ENCODE measurements around the gene TWF2.

DNA sequence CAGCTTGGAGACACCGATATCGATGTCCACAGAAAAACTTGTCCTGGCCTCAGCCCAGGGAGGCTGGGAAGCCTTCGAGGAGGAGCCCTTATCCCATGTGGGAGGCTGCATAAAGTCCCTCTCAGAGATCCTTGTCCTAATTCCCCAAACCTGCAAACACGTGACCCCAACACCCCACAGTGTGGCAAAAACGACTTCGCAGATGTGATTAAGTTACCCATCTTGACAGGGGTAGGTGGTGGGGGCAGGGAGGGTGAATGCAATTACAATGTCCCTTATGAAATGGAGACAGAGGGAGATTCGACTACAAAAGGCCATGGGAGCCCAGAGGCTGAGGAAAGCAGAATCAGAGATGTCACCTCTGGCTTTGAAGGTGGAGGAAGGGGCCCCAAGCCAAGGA lies 11.2 kb downstream of the TWF2 start:
- TF ChIP-seq, protein P1, sequence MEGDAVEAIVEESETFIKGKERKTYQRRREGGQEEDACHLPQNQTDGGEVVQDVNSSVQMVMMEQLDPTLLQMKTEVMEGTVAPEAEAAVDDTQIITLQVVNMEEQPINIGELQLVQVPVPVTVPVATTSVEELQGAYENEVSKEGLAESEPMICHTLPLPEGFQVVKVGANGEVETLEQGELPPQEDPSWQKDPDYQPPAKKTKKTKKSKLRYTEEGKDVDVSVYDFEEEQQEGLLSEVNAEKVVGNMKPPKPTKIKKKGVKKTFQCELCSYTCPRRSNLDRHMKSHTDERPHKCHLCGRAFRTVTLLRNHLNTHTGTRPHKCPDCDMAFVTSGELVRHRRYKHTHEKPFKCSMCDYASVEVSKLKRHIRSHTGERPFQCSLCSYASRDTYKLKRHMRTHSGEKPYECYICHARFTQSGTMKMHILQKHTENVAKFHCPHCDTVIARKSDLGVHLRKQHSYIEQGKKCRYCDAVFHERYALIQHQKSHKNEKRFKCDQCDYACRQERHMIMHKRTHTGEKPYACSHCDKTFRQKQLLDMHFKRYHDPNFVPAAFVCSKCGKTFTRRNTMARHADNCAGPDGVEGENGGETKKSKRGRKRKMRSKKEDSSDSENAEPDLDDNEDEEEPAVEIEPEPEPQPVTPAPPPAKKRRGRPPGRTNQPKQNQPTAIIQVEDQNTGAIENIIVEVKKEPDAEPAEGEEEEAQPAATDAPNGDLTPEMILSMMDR (IDR thresholded peaks at IDR 0.05): no peak
- TF ChIP-seq POLR2A (IDR thresholded peaks at IDR 0.05): no peak

Measured in esophagus squamous epithelium (tissue), 4 donors.